ENCODE data around the gene STON1.
A peak's percentile ranks its signal among the peaks of the same experiment; 100 is the strongest.

The STON1 gene

DNA sequence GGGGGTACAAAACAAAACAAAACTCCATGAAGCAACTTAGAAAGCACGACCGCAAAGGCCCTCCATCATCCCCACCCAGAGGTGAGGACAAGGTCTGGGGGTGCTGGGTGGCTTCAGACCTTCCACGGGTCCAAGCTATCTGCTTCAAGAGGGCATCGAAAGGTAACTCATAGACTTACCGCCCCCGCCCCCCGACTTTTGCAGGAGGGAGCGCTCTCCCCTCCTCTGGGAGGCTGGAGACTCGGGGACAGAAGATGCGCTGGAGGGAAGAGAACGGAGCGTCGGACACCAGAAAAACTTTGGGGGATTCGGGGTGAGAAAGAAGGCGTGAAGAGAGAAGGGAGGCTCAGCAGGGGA, 300 bp upstream of the STON1 start:
- TF ChIP-seq SP3 (tag by site-specific recombination; IDR thresholded peaks at IDR 0.05): 0 out of 2 replicates have a peak, but pooled peaks have one; percentile 28
- TF ChIP-seq, protein P1, sequence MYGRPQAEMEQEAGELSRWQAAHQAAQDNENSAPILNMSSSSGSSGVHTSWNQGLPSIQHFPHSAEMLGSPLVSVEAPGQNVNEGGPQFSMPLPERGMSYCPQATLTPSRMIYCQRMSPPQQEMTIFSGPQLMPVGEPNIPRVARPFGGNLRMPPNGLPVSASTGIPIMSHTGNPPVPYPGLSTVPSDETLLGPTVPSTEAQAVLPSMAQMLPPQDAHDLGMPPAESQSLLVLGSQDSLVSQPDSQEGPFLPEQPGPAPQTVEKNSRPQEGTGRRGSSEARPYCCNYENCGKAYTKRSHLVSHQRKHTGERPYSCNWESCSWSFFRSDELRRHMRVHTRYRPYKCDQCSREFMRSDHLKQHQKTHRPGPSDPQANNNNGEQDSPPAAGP (tag by site-specific recombination; IDR thresholded peaks at IDR 0.05): no peak
- Histone ChIP-seq H3K27ac (ENCODE audit: extremely low read depth, low read depth, low read length) (peak overlapping the region; percentile 41; the same call in 1 of the 2 replicates), H3K4me1 (ENCODE audit: control insufficient read depth, insufficient read depth, low read length) (peaks cover 10% of the 10 kb centered on the region), H3K9me3 (ENCODE audit: control insufficient read depth, insufficient read depth, low read depth, low read length) (no peaks in the 10 kb centered on the region), H3K36me3 (ENCODE audit: control insufficient read depth in 2 of 2, insufficient read depth in 1 of 2, low read length in 2 of 2) (no peaks in the 10 kb centered on the region; a peak in 1 of 3 replicates), H3K4me3 (ENCODE audit: low read depth, low read length) (peak overlapping the region; percentile 89)
- ChIA-PET CTCF (no interaction called here), POLR2A (no interaction called here)

DNA sequence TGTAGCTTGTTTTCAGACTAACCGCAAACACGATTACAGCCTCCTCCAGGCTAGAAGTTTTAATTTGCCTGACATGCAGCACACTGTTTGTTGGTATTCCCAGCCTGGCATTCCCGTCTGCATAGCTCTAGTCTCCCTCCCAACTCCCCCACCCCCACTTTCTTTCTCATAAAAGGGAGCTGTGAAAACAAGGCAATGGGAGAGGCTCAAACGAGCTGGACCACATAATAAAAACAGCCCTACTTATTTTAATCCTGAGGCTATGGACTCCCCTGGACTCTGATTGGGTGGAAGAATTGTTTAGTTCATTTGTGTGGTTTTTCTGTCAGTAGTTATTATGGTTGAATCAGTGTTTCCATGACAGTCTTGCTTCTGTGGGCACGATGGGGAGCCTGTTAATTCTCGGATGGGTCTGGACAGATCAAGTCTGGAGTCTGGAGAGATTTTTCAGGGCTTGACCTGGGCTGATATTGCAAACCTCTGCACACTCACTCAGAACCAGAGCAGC, 1.2 kb downstream of the STON1 start:
- POLR2A ChIA-PET: interaction anchor here (0.5 to 1.7 kb wide), 7 partner anchors 8 to 1945 kb away, joined by 4 to 5 read pairs (median 4); no protein-coding TSS in a partner anchor
- TF ChIP-seq, protein P2, sequence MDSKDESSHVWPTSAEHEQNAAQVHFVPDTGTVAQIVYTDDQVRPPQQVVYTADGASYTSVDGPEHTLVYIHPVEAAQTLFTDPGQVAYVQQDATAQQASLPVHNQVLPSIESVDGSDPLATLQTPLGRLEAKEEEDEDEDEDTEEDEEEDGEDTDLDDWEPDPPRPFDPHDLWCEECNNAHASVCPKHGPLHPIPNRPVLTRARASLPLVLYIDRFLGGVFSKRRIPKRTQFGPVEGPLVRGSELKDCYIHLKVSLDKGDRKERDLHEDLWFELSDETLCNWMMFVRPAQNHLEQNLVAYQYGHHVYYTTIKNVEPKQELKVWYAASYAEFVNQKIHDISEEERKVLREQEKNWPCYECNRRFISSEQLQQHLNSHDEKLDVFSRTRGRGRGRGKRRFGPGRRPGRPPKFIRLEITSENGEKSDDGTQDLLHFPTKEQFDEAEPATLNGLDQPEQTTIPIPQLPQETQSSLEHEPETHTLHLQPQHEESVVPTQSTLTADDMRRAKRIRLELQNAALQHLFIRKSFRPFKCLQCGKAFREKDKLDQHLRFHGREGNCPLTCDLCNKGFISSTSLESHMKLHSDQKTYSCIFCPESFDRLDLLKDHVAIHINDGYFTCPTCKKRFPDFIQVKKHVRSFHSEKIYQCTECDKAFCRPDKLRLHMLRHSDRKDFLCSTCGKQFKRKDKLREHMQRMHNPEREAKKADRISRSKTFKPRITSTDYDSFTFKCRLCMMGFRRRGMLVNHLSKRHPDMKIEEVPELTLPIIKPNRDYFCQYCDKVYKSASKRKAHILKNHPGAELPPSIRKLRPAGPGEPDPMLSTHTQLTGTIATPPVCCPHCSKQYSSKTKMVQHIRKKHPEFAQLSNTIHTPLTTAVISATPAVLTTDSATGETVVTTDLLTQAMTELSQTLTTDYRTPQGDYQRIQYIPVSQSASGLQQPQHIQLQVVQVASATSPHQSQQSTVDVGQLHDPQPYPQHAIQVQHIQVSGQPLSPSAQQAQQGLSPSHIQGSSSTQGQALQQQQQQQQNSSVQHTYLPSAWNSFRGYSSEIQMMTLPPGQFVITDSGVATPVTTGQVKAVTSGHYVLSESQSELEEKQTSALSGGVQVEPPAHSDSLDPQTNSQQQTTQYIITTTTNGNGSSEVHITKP (tag by site-specific recombination; IDR thresholded peaks at IDR 0.05): peak; percentile 58
- TF ChIP-seq FEZF1 (tag by site-specific recombination; IDR thresholded peaks at IDR 0.05) (peak; percentile 31; the same call in 1 of the 2 replicates), KLF1 (tag by site-specific recombination; IDR thresholded peaks at IDR 0.05) (peak; percentile 52; the same call in 1 of the 2 replicates), ZNF521 (tag by site-specific recombination; IDR thresholded peaks at IDR 0.05) (no peak), OVOL3 (tag by site-specific recombination; IDR thresholded peaks at IDR 0.05) (no peak), TRIM28 (IDR thresholded peaks at IDR 0.05; ENCODE audit: borderline replicate concordance, low read length) (no peak), HOXD13 (CRISPR knock-in tag; IDR thresholded peaks at IDR 0.05; ENCODE audit: borderline replicate concordance) (peak; percentile 84; the same call in 1 of the 2 replicates), ZNF302 (tag by site-specific recombination; IDR thresholded peaks at IDR 0.05; ENCODE audit: low read depth) (peak; percentile 60; the same call in 1 of the 2 replicates), ZFP41 (tag by site-specific recombination; IDR thresholded peaks at IDR 0.05; ENCODE audit: borderline replicate concordance) (no peak), ZBTB21 (tag by site-specific recombination; IDR thresholded peaks at IDR 0.05) (no peak), ZNF350 (tag by site-specific recombination; IDR thresholded peaks at IDR 0.05) (no peak), ZXDB (tag by site-specific recombination; IDR thresholded peaks at IDR 0.05) (0 out of 2 replicates have a peak, but pooled peaks have one; percentile 12), ZEB2 (tag by site-specific recombination; IDR thresholded peaks at IDR 0.05) (0 out of 2 replicates have a peak, but pooled peaks have one; percentile 38), ZFP69B (tag by site-specific recombination; IDR thresholded peaks at IDR 0.05) (peak; percentile 67; the same call in 1 of the 2 replicates), MZF1 (tag by site-specific recombination; IDR thresholded peaks at IDR 0.05; ENCODE audit: borderline replicate concordance) (no peak; the same call in 1 of the 2 replicates)
- TF ChIP-seq, protein P3, sequence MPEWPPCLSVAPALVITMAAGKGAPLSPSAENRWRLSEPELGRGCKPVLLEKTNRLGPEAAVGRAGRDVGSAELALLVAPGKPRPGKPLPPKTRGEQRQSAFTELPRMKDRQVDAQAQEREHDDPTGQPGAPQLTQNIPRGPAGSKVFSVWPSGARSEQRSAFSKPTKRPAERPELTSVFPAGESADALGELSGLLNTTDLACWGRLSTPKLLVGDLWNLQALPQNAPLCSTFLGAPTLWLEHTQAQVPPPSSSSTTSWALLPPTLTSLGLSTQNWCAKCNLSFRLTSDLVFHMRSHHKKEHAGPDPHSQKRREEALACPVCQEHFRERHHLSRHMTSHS (tag by site-specific recombination; IDR thresholded peaks at IDR 0.05): no peak
- TF ChIP-seq, protein P4, sequence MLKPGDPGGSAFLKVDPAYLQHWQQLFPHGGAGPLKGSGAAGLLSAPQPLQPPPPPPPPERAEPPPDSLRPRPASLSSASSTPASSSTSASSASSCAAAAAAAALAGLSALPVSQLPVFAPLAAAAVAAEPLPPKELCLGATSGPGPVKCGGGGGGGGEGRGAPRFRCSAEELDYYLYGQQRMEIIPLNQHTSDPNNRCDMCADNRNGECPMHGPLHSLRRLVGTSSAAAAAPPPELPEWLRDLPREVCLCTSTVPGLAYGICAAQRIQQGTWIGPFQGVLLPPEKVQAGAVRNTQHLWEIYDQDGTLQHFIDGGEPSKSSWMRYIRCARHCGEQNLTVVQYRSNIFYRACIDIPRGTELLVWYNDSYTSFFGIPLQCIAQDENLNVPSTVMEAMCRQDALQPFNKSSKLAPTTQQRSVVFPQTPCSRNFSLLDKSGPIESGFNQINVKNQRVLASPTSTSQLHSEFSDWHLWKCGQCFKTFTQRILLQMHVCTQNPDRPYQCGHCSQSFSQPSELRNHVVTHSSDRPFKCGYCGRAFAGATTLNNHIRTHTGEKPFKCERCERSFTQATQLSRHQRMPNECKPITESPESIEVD (tag by site-specific recombination; IDR thresholded peaks at IDR 0.05): peak; percentile 67
- TF ChIP-seq, protein P5, sequence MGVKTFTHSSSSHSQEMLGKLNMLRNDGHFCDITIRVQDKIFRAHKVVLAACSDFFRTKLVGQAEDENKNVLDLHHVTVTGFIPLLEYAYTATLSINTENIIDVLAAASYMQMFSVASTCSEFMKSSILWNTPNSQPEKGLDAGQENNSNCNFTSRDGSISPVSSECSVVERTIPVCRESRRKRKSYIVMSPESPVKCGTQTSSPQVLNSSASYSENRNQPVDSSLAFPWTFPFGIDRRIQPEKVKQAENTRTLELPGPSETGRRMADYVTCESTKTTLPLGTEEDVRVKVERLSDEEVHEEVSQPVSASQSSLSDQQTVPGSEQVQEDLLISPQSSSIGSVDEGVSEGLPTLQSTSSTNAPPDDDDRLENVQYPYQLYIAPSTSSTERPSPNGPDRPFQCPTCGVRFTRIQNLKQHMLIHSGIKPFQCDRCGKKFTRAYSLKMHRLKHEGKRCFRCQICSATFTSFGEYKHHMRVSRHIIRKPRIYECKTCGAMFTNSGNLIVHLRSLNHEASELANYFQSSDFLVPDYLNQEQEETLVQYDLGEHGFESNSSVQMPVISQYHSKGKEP (tag by site-specific recombination; IDR thresholded peaks at IDR 0.05): peak; percentile 58
- TF ChIP-seq, protein P6, sequence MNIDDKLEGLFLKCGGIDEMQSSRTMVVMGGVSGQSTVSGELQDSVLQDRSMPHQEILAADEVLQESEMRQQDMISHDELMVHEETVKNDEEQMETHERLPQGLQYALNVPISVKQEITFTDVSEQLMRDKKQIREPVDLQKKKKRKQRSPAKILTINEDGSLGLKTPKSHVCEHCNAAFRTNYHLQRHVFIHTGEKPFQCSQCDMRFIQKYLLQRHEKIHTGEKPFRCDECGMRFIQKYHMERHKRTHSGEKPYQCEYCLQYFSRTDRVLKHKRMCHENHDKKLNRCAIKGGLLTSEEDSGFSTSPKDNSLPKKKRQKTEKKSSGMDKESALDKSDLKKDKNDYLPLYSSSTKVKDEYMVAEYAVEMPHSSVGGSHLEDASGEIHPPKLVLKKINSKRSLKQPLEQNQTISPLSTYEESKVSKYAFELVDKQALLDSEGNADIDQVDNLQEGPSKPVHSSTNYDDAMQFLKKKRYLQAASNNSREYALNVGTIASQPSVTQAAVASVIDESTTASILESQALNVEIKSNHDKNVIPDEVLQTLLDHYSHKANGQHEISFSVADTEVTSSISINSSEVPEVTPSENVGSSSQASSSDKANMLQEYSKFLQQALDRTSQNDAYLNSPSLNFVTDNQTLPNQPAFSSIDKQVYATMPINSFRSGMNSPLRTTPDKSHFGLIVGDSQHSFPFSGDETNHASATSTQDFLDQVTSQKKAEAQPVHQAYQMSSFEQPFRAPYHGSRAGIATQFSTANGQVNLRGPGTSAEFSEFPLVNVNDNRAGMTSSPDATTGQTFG (tag by site-specific recombination; IDR thresholded peaks at IDR 0.05; ENCODE audit: borderline replicate concordance): no peak

More for the DNA sequence above, 1.2 kb downstream of the STON1 start:
- Histone ChIP-seq H3K27ac (ENCODE audit: extremely low read depth, low read depth, low read length) (peak overlapping the region; percentile 83), H3K4me3 (ENCODE audit: low read depth, low read length) (peak overlapping the region; percentile 89), H3K36me3 (ENCODE audit: control insufficient read depth in 2 of 2, insufficient read depth in 1 of 2, low read length in 2 of 2) (no peaks in the 10 kb centered on the region; a peak in 1 of 3 replicates), H3K9me3 (ENCODE audit: control insufficient read depth, insufficient read depth, low read depth, low read length) (no peaks in the 10 kb centered on the region), H3K4me1 (ENCODE audit: control insufficient read depth, insufficient read depth, low read length) (peaks cover 10% of the 10 kb centered on the region)
- CTCF ChIA-PET: no interaction called here

All from HEK293 (cell line).